ENCODE data around the gene BAD. TPM values are rescaled to one million over a fixed set of nuclear protein-coding genes. Genes with fewer than 3 reads are reported as not detected.

The BAD gene
- total RNA-seq, 1 donor from 2014 or later, result 43.6 TPM

DNA sequence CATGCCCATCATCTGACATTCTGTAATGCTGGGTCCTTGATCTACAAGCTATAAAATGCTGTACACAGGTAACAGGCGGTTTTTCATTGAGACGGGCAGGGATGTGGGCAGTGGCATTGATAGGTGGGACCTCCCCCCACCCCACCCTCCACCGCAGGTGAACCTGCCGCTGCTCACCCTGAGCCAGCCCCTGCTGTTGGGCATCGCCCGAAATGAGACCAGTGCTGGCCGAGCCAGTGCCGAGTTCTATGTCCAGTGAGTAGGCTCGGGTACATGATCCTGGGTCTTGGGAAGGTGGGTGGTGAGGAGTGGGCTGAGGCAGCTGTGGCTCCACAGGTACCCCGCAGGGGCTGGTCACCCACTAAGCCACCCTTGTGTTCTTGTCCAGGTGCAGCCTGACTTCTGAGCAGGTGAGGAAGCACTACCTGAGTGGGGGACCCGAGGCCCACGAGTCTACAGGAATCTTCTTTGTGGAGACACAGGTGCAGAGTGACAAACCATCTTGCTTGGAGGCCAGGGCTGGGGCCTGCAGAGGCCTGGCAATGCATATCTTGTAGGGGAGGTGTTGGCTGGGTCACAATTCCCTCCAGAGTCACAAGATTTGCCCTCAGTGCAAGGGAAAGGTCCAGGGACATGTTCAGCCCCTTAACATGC is 55.2 kb downstream of the BAD start:
- H2AFZ ChIP-seq (ENCODE audit: low read depth, low read length), result no peak overlapping the region
- H3K79me2 ChIP-seq (ENCODE audit: insufficient read depth, low read length), result peaks cover 32% of the 10 kb centered on the region
- H3K9me3 ChIP-seq (ENCODE audit: insufficient read depth, low read depth, low read length), result no peaks in the 10 kb centered on the region
- peak overlapping the region; percentile 100 for H3K4me2 ChIP-seq (ENCODE audit: low read length)
- no peaks in the 10 kb centered on the region for H3K36me3 ChIP-seq (ENCODE audit: insufficient read depth, low read length)
- Mint-ChIP-seq H3K4me1 (ENCODE audit: low read depth, unreplicated experiment) (peaks cover 11% of the 10 kb centered on the region), H3K36me3 (ENCODE audit: low read depth, unreplicated experiment) (no peaks in the 10 kb centered on the region), H3K4me3 (ENCODE audit: unreplicated experiment) (peak overlapping the region; percentile 69), H3K27me3 (ENCODE audit: low read depth, unreplicated experiment) (no peaks in the 10 kb centered on the region), H3K9me3 (ENCODE audit: unreplicated experiment) (no peaks in the 10 kb centered on the region), H3K27ac (ENCODE audit: unreplicated experiment) (peak overlapping the region; percentile 53)
- H3K27me3 ChIP-seq (ENCODE audit: insufficient read depth, low read length), result no peaks in the 10 kb centered on the region
- FAIRE-seq, result no peak
- H4K20me1 ChIP-seq (ENCODE audit: insufficient read depth, low read length), result peaks cover 3% of the 10 kb centered on the region
- DNase-seq (ENCODE audit: low read depth), result no peak
- TF ChIP-seq, protein P1, sequence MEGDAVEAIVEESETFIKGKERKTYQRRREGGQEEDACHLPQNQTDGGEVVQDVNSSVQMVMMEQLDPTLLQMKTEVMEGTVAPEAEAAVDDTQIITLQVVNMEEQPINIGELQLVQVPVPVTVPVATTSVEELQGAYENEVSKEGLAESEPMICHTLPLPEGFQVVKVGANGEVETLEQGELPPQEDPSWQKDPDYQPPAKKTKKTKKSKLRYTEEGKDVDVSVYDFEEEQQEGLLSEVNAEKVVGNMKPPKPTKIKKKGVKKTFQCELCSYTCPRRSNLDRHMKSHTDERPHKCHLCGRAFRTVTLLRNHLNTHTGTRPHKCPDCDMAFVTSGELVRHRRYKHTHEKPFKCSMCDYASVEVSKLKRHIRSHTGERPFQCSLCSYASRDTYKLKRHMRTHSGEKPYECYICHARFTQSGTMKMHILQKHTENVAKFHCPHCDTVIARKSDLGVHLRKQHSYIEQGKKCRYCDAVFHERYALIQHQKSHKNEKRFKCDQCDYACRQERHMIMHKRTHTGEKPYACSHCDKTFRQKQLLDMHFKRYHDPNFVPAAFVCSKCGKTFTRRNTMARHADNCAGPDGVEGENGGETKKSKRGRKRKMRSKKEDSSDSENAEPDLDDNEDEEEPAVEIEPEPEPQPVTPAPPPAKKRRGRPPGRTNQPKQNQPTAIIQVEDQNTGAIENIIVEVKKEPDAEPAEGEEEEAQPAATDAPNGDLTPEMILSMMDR (IDR thresholded peaks at IDR 0.05; ENCODE audit: insufficient read depth, low read depth, low read length), result no peak
- no peak for TF ChIP-seq EZH2 (IDR thresholded peaks at IDR 0.05; ENCODE audit: insufficient read depth, low read length)
- H3K4me3 ChIP-seq (ENCODE audit: insufficient read depth, low read depth, low read length), result no peak overlapping the region
- H3K27ac ChIP-seq (ENCODE audit: low read depth, low read length), result no peak overlapping the region
- H3K9ac ChIP-seq (ENCODE audit: low read length), result peak overlapping the region; percentile 85
- H3K4me1 ChIP-seq (ENCODE audit: insufficient read depth, low read length), result peaks cover 34% of the 10 kb centered on the region

DNA sequence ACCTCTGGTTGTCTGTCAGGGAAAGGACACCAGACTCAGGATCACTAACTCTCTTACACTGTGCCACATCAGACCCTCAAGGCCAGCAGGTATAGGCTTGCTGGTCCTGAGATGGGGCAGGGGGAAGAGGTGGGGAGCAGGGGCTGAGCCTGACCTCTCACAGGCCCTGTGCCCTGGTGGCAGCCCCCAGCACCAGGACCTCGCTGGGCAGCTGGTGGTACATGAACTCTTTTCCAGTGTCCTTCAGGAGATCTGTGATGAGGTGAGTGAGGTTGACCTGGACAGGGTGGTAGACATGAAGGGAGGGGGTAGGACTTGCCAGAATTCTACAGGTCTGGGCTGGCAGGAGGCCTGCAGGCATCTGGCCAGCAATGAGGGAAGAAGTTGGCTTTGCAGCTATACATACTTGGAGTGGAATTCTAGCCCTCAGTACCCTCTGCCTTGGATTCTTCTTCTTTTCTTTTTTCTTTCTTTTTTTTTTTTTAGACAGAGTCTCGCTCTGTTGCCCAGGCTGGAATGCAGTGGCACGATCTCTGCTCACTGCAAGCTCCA is 57.0 kb downstream of the BAD start:
- Histone ChIP-seq H2AFZ (ENCODE audit: low read depth, low read length) (no peak overlapping the region), H3K4me3 (ENCODE audit: insufficient read depth, low read depth, low read length) (peak overlapping the region; percentile 89), H3K36me3 (ENCODE audit: insufficient read depth, low read length) (no peaks in the 10 kb centered on the region), H3K4me2 (ENCODE audit: low read length) (peak overlapping the region; percentile 99), H3K9ac (ENCODE audit: low read length) (peak overlapping the region; percentile 85), H3K27me3 (ENCODE audit: insufficient read depth, low read length) (no peaks in the 10 kb centered on the region), H3K79me2 (ENCODE audit: insufficient read depth, low read length) (peaks cover 32% of the 10 kb centered on the region), H3K9me3 (ENCODE audit: insufficient read depth, low read depth, low read length) (no peaks in the 10 kb centered on the region), H3K27ac (ENCODE audit: low read depth, low read length) (no peak overlapping the region), H4K20me1 (ENCODE audit: insufficient read depth, low read length) (peaks cover 3% of the 10 kb centered on the region), H3K4me1 (ENCODE audit: insufficient read depth, low read length) (peaks cover 38% of the 10 kb centered on the region)
- H3K4me1 Mint-ChIP-seq (ENCODE audit: low read depth, unreplicated experiment), result peaks cover 15% of the 10 kb centered on the region
- peak overlapping the region; percentile 83 for H3K4me3 Mint-ChIP-seq (ENCODE audit: unreplicated experiment)
- DNase-seq (ENCODE audit: low read depth) (no peak), FAIRE-seq (no peak)
- H3K27me3 Mint-ChIP-seq (ENCODE audit: low read depth, unreplicated experiment), result no peaks in the 10 kb centered on the region
- H3K9me3 Mint-ChIP-seq (ENCODE audit: unreplicated experiment), result no peaks in the 10 kb centered on the region
- no peak overlapping the region for H3K27ac Mint-ChIP-seq (ENCODE audit: unreplicated experiment)
- H3K36me3 Mint-ChIP-seq (ENCODE audit: low read depth, unreplicated experiment), result no peaks in the 10 kb centered on the region
- TF ChIP-seq EZH2 (IDR thresholded peaks at IDR 0.05; ENCODE audit: insufficient read depth, low read length), result no peak
- TF ChIP-seq, protein P1 (IDR thresholded peaks at IDR 0.05; ENCODE audit: insufficient read depth, low read depth, low read length), result no peak

DNA sequence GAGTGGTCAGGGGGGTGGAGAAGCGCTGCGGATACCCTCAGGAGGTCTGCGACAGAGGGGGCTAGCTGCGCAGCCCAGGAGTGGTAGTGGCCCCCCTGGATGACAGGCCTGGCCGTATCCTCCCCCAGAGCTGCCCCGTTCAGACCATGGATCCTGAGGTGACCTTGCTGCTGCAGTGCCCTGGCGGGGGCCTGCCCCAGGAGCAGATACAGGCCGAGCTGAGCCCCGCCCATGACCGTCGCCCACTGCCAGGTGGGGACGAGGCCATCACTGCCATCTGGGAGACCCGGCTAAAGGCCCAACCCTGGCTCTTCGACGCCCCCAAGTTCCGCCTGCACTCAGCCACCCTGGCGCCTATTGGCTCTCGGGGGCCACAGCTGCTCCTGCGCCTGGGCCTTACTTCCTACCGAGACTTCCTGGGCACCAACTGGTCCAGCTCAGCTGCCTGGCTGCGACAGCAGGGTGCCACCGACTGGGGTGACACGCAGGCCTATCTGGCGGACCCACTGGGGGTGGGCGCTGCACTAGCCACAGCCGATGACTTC is 57.9 kb downstream of the BAD start:
- H3K4me1 ChIP-seq (ENCODE audit: insufficient read depth, low read length), result peaks cover 38% of the 10 kb centered on the region
- H3K27me3 ChIP-seq (ENCODE audit: insufficient read depth, low read length), result no peaks in the 10 kb centered on the region
- FAIRE-seq (no peak), DNase-seq (ENCODE audit: low read depth) (no peak)
- peak overlapping the region; percentile 88 for H2AFZ ChIP-seq (ENCODE audit: low read depth, low read length)
- Mint-ChIP-seq H3K9me3 (ENCODE audit: unreplicated experiment) (no peaks in the 10 kb centered on the region), H3K4me1 (ENCODE audit: low read depth, unreplicated experiment) (peaks cover 15% of the 10 kb centered on the region), H3K36me3 (ENCODE audit: low read depth, unreplicated experiment) (no peaks in the 10 kb centered on the region), H3K27ac (ENCODE audit: unreplicated experiment) (no peak overlapping the region), H3K4me3 (ENCODE audit: unreplicated experiment) (peak overlapping the region; percentile 83), H3K27me3 (ENCODE audit: low read depth, unreplicated experiment) (no peaks in the 10 kb centered on the region)
- no peaks in the 10 kb centered on the region for H3K9me3 ChIP-seq (ENCODE audit: insufficient read depth, low read depth, low read length)
- peak overlapping the region; percentile 99 for H3K4me2 ChIP-seq (ENCODE audit: low read length)
- H3K9ac ChIP-seq (ENCODE audit: low read length), result peak overlapping the region; percentile 85
- TF ChIP-seq EZH2 (IDR thresholded peaks at IDR 0.05; ENCODE audit: insufficient read depth, low read length), result no peak
- TF ChIP-seq, protein P1 (IDR thresholded peaks at IDR 0.05; ENCODE audit: insufficient read depth, low read depth, low read length), result no peak
- H3K4me3 ChIP-seq (ENCODE audit: insufficient read depth, low read depth, low read length), result peak overlapping the region; percentile 89
- no peaks in the 10 kb centered on the region for H3K36me3 ChIP-seq (ENCODE audit: insufficient read depth, low read length)
- H4K20me1 ChIP-seq (ENCODE audit: insufficient read depth, low read length), result peaks cover 3% of the 10 kb centered on the region
- H3K79me2 ChIP-seq (ENCODE audit: insufficient read depth, low read length), result peaks cover 32% of the 10 kb centered on the region
- peak overlapping the region; percentile 58 for H3K27ac ChIP-seq (ENCODE audit: low read depth, low read length)

Measured in astrocyte (in vitro differentiated cells and primary cell).